GM23248 (cell line): ENCODE data around the gene BHLHA15.

Experiments
- EZH2 ChIP-seq: fragments of 200-600 bp; sonication (generic); IDR thresholded peaks from 2 replicates; pipeline ENCODE4 v1.6.1; 2018; ENCODE audit warnings: antibody characterized with exemption, mild to moderate bottlenecking; ENCODE audit not compliant: insufficient read depth, poor library complexity, severe bottlenecking
- EZH2phosphoT487 ChIP-seq: fragments of 200-600 bp; sonication (generic); IDR thresholded peaks from 2 replicates; pipeline ENCODE4 v1.6.1; 2018; ENCODE audit warnings: antibody characterized with exemption, moderate library complexity, mild to moderate bottlenecking, low read depth; ENCODE audit not compliant: insufficient read depth

- TF ChIP-seq EZH2 (no peak), EZH2phosphoT487 (no peak)
Observed at GRCh38 chr7:98229991-98230745, 18.9 kb downstream of the BHLHA15 start.
